ENCODE data around the gene C1orf232. TPM values are rescaled to one million over a fixed set of nuclear protein-coding genes. Genes with fewer than 3 reads are reported as not detected.

C1orf232 gene
- polyA plus RNA-seq, 1 experiment, result not detected

DNA sequence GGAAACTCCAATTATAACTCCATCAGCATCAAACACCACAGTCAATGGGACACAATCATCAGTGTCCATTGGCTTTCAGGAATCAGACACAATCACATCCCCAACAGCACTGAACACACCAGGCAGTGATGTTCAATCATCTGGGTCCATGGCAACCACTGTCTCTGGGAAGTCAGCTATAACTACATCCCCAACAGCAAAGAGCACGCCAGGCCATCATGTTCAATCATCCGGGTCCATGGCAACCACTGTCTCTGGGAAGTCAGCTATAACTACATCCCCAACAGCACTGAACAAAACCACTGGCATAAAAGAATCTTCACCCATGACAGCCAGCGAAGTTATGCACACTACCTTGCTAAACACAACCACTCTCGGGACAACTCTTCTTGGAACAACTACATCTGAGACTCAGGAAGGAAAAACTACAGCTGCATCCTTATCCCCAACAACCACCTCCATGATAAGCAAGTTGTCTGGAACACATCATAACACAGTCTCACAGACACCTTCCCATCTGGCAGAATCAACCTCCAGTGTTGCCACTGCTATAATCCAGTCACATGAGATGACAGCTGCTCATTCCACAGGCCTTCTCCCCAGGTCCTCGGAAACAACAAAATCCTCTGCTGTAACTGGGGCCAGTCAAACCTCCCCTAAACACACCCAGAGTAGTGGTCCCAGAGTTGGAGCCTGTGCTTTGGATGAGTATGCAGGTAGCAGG lies 41.5 kb upstream of the C1orf232 start:
- ChIA-PET POLR2A (interaction anchor here (0.6 kb wide), 1 partner anchor 168 kb away, joined by 3 read pairs; no protein-coding TSS in a partner anchor), CTCF (interaction anchor here (0.7 to 1.4 kb wide), 3 partner anchors 14 to 23 kb away, joined by 3 to 4 read pairs (median 3); partner anchors contain the start of gene CEP85)
- TF ChIP-seq, protein P1, sequence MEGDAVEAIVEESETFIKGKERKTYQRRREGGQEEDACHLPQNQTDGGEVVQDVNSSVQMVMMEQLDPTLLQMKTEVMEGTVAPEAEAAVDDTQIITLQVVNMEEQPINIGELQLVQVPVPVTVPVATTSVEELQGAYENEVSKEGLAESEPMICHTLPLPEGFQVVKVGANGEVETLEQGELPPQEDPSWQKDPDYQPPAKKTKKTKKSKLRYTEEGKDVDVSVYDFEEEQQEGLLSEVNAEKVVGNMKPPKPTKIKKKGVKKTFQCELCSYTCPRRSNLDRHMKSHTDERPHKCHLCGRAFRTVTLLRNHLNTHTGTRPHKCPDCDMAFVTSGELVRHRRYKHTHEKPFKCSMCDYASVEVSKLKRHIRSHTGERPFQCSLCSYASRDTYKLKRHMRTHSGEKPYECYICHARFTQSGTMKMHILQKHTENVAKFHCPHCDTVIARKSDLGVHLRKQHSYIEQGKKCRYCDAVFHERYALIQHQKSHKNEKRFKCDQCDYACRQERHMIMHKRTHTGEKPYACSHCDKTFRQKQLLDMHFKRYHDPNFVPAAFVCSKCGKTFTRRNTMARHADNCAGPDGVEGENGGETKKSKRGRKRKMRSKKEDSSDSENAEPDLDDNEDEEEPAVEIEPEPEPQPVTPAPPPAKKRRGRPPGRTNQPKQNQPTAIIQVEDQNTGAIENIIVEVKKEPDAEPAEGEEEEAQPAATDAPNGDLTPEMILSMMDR (IDR thresholded peaks at IDR 0.05; ENCODE audit: insufficient read depth, low read depth, low read length), result no peak

DNA sequence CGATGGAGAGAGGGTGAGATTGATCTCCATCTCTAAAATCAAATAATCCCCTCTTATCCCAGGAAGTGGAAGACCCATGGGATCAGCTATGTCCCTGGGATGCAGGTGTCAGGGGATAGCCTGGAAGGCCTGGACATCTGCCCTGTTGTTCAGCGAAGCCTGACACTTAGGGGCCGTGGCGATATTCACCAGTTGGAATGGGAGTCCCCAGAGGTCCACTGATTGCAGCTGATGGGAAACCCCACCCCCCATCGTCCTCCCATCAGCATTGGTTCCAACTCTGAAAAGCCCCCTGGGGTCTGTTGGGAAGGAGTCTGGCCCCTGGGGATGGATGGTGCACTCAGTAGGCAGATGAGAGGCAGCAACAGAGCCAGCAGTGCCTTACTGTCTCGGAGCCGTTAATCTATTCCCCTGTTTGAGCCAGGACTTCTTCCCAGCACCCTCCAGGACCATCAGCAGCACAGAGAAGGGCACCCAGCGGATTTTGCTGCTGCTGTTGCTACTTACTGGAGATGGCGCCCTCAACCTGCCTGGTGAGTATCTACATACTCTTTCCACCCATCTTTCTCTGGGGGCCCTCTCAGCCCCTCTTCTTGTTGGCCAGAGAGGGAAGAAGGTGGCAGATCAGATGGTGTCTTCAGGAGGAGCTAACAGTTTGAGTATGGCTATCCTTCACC lies 35.0 kb upstream of the C1orf232 start:
- no peak for DNase-seq (ENCODE audit: low read depth)
- CTCF ChIA-PET, result interaction anchor here (0.9 to 2.2 kb wide), 4 partner anchors 9 to 118 kb away, joined by 3 to 7 read pairs (median 6); partner anchors contain the start of gene CEP85
- Histone ChIP-seq H3K36me3 (ENCODE audit: control insufficient read depth, insufficient read depth, low read length) (no peaks in the 10 kb centered on the region), H3K27me3 (ENCODE audit: control insufficient read depth, insufficient read depth, low read length) (peaks cover 8% of the 10 kb centered on the region), H3K4me3 (ENCODE audit: low read depth, low read length) (no peak overlapping the region)
- POLR2A ChIA-PET, result no interaction called here
- TF ChIP-seq, protein P1 (IDR thresholded peaks at IDR 0.05; ENCODE audit: insufficient read depth, low read depth, low read length), result no peak

More for the DNA sequence above, 41.5 kb upstream of the C1orf232 start:
- Histone ChIP-seq H3K36me3 (ENCODE audit: control insufficient read depth, insufficient read depth, low read length) (no peaks in the 10 kb centered on the region), H3K4me3 (ENCODE audit: low read depth, low read length) (no peak overlapping the region), H3K27me3 (ENCODE audit: control insufficient read depth, insufficient read depth, low read length) (peaks cover 6% of the 10 kb centered on the region)
- DNase-seq (ENCODE audit: low read depth), result no peak

DNA sequence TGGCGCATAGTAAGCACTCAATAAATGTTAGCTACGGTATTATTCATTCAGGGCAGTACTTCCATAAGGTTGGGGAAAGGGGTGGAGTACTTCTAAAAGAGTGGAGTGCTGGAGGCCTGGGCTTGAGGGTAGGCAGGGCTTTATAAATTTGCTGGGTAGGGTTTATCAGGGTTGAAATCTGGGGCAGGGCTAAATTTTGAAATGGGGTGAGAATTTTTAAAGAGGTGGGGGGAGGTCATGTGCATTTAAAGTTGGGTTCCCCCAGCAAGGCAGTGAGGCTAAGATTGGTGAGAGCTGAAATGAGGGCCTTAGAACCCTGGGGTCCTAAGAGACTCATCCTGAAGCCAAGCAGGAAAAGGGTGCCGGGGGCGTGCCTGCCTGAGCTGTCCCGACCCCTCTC lies 31.6 kb upstream of the C1orf232 start:
- CTCF ChIA-PET, result interaction anchor here (0.8 kb wide), 1 partner anchor 31 kb away, joined by 3 read pairs; the partner anchor contains the start of gene ZNF593
- Histone ChIP-seq H3K4me3 (ENCODE audit: low read depth, low read length) (no peak overlapping the region), H3K36me3 (ENCODE audit: control insufficient read depth, insufficient read depth, low read length) (no peaks in the 10 kb centered on the region), H3K27me3 (ENCODE audit: control insufficient read depth, insufficient read depth, low read length) (peaks cover 5% of the 10 kb centered on the region; the same call in 1 of the 2 replicates)
- POLR2A ChIA-PET, result no interaction called here
- no peak for DNase-seq (ENCODE audit: low read depth)
- TF ChIP-seq, protein P1 (IDR thresholded peaks at IDR 0.05; ENCODE audit: insufficient read depth, low read depth, low read length), result no peak

- ChIA-PET POLR2A (no interaction called here), CTCF (interaction anchor here (1.5 kb wide), 1 partner anchor 36 kb away, joined by 3 read pairs; the partner anchor contains the start of gene CEP85)
- no peak overlapping the region for H3K4me3 ChIP-seq (ENCODE audit: low read depth, low read length)
- H3K36me3 ChIP-seq (ENCODE audit: control insufficient read depth, insufficient read depth, low read length), result no peaks in the 10 kb centered on the region
- H3K27me3 ChIP-seq (ENCODE audit: control insufficient read depth, insufficient read depth, low read length), result no peaks in the 10 kb centered on the region
- TF ChIP-seq, protein P1 (IDR thresholded peaks at IDR 0.05; ENCODE audit: insufficient read depth, low read depth, low read length), result no peak
- no peak for DNase-seq (ENCODE audit: low read depth)
Measured at GRCh38 chr1:26197813-26198212, 29.1 kb upstream of the C1orf232 start.

DNA sequence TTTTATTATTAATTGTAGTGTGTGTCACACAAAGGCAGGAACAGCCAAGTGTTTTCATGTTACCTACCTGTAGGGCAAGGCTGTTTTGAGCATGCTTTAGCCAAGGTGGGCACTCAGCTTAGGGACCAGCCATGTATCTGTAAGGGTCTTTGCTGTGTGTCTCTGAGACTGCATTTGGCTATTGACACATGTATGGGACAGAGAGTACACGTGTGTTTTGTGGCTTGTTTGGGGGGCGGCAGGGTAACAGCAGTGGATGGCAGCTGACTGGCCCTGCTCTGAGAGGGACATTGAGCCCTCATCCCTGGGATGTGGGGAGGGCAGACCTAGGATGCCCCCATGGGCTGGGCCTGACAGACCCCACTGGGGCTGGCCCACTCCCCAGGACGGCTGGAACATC lies 28.5 kb upstream of the C1orf232 start:
- TF ChIP-seq, protein P1 (IDR thresholded peaks at IDR 0.05; ENCODE audit: insufficient read depth, low read depth, low read length), result no peak
- ChIA-PET POLR2A (no interaction called here), CTCF (interaction anchor here (1.5 kb wide), 1 partner anchor 37 kb away, joined by 3 read pairs; the partner anchor contains the start of gene CEP85)
- Histone ChIP-seq H3K27me3 (ENCODE audit: control insufficient read depth, insufficient read depth, low read length) (no peaks in the 10 kb centered on the region), H3K36me3 (ENCODE audit: control insufficient read depth, insufficient read depth, low read length) (no peaks in the 10 kb centered on the region), H3K4me3 (ENCODE audit: low read depth, low read length) (no peak overlapping the region)
- no peak for DNase-seq (ENCODE audit: low read depth)
